ENCODE data around the gene FSTL4.
"Not testable (repeated sequence)": the region's sequence is repeated elsewhere in the genome, so short reads cannot be mapped to it uniquely, and the experiment has no call there.

Gene FSTL4

DNA sequence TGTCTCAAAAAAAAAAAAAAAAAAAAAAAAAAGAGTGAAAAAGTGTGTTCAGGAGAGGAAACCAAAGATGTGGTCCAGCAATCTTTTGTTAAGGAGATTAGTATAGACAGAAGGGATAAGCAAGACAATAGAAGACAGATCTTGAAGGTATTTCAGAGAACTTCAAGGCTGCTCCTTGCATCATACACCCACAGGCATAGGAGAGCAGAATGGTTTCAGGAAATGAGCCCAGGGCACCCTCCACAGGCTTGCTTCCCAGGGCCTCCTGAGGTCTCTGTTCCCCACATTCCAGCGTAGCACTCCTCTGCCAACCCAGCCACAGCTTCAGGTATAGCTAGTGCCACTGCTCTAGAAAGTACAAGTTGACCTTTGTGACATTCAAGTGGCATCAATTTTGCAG is 65.8 kb downstream of the FSTL4 start:
- DNase-seq = no peak

DNA sequence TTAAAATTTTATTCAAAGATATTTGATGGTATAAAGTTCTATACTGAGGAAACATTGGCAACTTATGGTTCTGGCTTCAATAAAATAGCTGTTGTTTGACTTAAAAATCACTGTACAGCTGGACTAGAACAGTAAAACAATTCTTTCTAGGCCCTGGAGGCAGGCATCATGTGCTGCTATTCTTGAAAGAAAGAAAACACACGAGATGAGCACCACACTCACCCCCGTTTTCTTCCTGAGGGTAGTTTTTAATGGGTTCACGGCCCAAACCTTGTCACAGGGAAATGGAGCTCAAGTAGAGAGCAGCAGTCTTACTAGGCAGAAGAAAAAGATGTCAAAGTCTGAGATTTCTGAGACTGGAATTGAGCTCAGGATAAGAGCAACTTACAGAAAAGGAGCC is 68.0 kb downstream of the FSTL4 start:
- DNase-seq = no peak

DNA sequence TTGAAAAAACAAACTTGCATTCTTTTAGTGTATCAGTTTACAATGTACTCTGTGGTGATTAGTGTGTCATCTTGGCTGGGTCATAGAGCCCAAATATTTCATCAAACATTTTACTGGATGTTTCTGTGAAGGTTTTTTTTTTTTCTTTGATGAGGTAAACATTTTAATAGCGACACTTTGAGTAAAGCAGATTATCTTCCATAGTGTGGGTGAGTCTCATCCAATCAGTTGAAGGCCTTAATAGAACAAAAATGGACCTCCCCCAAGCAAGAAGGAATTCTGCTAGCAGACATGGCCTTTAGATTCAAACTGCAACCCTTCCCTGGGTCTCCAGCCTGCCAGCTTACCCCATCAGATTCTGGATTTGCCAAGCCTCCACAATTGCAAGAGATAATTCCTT is 72.5 kb downstream of the FSTL4 start:
- no peak for DNase-seq

DNA sequence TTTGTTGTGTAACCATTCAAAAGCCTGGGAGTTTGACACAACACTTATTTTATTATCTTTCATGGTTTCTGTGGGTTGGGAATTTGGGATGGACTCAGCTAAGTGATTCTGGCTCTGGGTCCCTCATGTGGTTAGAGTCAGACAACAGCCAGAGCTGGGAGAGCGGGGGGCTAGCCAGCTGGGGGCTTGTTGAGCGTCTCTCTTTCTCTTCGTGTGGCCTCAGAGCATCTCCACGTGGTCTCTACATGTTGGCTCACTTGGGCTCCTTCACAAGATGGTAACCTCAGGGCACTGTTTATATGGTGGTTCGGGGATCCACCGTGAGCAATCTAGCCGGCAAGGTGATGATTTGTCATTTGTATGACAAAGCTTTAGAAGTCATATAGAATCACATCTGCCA is 73.6 kb downstream of the FSTL4 start:
- DNase-seq = no peak

DNA sequence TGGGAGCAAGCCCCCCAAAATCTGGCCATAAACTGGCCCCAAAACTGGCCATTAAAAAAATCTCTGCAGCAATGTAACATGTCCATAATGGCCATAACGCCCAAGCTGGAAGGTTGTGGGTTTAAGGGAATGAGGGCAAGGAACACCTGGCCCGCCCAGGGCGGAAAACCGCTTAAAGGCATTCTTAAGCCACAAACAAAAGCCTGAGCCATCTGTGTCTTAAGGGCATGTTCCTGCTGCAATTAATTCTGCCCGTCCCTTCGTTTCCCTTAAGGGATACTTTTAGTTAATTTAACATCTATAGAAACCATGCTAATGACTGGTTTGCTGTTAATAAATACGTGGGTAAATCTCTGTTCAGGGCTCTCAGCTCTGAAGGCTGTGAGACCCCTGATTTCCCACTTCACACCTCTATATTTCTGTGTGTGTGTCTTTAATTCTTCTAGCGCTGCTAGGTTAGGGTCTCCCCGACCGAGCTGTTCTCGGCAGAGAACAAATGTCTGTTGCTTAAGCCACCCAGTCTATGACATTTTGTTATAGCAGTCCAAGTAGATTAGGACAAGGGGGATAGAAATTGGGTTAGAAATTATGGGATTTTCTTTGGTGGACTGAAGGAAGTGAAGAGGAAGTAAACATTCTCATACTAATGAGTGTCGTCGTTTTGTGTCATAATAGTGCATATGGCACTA is 77.0 kb downstream of the FSTL4 start:
- not testable (repeated sequence) for DNase-seq

DNA sequence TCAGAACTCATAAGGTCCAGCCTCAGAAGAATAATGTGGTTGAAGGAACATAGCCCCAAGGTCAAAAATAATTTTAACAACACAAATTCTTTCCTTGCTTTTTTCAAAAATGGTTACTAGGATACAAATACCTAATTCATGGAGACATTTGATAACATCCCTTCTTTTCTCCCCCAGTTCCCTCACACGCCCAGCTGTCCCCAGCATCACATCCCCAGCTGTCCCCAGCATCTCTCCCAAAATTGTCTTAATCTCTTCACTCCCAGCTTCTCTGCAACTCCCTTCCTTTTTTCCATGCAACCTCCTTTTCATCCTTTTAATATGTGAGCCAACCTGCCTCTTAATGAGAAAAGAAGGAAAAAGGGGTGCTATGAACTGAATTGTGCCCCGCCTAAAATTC is 77.8 kb downstream of the FSTL4 start:
- DNase-seq = no peak

DNA sequence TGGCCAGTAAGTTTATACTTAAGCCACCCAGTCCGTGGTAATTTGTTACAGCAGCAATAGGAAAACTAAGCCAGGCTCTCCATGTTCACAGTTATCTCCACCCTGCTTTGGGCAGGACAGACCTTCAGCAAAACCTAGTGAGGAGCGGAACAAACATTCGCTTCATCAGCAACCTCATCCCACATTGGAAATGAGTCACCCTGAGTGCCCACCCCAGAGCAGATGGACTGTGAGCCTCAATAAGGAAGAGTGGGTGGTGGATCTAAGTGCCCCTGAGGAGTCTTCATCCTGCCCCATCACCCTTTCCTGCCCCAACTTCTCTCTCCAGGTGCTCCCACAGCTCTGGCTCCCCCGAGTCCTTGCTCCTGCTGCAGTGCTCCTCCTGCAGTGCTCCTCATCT is 78.8 kb downstream of the FSTL4 start:
- no peak for DNase-seq

DNA sequence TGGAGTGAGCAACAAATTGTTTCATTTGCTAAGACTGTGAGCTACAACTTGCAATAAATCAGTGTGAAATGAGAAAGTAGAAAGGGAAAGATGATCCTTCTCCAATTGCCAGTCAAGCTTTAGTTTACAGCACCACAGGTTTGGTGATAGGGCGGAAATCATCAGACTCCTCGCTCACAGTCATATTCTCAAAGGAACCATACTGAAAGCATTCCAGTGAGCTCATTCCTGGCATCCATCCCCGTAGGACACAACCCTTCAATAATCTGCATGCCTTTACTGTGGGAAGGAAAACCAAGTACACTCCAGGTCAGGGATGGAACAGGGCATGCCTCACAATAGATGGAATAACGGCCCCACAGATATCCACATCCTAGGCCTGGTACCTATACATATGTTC is 80.7 kb downstream of the FSTL4 start:
- DNase-seq = no peak

DNA sequence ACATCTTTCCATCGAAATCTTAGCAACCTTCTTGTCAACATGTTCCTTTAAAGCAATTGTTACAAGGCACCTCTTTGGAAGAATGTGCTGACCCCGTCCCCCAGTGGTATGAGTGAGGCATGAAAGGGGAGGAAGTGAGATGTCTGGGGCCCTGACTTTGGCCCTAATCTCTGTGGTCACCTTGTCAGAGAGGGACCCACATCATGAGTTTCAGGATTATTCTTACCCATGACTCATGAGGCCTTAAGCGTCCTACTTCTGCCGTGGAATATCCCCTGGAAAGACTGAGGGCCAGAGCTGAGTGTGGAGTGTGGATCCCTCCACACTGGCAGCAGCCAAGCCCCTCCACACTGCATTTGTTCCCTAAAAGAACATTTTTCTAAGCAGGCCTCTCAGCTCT is 81.2 kb downstream of the FSTL4 start:
- no peak for DNase-seq

DNA sequence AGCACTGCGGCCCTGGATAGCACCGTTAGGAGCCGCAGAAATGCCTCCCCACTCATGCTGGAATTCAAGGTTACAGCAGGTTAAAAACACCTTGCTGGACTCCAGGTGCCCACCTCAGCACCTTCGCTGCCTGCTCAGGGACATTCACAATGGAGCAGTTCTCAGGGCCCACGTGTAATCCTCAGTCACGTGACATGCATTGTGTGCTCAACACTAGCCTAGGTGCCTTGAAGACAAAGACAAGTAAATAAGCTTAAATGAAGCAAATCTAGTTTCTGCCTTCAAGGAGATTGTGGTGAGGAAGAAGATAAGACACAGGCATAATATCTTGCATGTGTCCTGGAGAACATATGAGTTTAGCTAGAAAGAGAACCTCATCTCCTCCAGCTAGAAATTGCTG is 82.1 kb downstream of the FSTL4 start:
- no peak for DNase-seq

DNA sequence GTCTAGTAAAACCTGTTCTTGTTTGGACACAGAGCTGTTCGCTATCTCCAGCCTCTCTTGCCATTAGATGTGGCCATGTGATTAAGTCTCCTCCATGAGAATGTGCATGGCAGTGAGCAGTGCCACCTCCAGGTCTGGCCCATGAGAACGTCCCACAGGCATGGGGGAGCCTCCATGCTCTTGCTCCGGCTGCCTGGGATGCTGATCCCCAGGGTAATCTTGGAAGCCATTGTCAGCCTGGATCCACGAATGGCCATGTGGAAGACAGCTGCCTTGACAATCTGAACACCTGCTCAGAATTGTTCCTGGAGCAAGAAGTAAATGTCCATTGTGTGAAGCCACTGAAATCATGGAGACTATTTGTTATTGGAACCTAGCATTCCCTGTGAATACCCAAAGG is 83.5 kb downstream of the FSTL4 start:
- no peak for DNase-seq

DNA sequence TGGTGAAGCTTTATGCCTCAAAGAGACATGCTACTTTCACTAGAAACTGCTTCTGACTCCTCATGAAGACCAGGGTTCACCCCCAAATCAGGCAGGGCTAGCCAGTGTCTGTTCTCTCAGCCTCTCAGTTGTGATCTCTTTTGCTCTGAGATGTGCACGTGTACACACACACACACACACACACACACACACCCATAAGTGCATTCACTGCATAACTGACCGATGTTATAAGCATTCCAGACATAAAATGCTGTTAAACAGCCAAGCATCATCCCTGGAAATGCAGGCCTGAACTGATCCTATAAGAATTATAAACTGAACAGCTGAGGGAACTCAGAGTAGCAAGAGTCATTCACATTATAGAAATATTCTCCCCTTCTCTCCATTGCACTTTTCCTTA is 85.0 kb downstream of the FSTL4 start:
- DNase-seq = no peak

DNA sequence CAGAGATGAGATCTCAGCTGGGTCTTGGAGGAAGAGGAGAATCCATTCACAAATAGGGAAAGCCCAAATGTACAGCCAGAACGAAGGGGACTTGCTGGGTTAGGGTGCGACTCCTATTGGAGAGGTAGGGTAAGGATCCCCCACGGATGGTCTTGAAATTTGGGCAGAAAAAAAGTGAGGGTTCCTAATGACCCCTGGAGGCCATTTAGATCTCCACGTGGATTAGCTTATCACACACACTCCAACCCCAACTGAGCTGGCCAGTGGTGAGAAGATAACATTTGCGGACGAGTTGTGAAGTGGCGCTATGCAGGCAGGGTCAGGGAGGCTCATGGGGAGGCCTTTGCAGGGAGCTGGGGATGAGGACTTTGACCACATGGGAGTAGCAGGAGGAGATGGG is 86.0 kb downstream of the FSTL4 start:
- DNase-seq = no peak

DNA sequence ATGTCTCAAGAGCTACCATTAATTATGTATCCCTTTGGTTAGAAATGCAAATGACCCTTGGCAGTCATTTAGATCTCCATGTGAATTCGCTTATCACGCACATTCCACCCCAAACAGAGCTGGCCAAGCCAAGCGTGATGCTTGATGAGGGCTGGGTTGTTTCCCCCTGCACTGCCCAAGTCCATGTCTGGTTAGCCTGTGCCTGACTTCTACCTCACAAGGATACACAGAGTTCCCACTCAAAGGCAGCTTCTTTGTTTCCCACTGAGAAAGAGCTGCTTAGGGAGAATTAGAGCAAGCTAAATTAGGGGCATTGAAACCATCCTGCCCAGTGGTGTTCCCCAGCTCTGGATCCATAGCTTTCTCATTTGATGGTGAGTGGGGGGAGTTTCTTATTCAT is 87.2 kb downstream of the FSTL4 start:
- DNase-seq = no peak

DNA sequence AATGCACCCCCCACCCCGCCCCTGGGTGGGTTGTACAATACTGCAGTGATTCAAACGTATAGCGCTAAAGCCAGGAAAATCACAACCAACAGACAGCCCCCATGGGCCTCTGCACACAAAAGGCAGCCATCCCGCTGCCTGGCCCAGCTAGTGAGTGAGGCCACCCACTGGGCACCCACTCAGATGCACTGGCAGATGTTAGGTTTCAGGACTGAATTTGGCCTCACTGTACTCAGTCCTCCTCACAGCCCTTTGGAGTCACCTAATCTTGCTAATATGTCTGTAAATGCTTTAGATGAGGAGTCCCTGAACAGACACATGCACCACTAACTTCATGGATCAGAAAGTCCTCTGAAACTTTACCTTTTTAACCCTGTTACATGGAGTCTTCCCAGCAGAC is 87.7 kb downstream of the FSTL4 start:
- DNase-seq = no peak

DNA sequence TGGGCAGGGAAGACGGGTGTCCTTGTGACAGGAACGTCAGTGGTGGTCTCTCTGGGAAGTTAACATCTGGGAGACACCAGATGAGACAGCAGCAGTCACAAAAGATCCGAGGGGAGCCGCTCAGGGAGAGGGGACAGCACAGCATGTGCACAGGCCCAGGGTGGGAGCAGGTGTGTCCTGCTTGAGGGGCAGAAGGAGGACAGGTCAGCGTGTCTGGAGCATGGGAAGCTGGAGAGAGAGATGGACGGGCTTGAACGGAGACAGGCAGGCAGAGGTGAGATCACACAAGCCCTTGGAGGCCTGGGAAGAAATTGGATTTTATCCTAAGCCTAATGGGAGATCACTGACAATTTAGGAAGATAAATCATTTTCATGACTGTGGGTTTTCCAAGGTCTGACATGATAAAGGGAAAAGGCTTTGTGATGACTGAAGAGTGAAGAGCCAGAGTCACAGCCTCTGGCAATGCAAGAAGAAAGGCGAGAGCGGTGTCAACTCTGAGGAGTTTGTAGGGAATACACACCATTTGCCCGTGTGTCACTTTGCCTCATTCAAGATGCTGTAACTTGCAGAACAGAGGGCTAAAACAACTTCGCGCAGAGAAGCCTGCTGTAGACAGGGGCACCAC is 88.3 kb downstream of the FSTL4 start:
- no peak for DNase-seq

DNA sequence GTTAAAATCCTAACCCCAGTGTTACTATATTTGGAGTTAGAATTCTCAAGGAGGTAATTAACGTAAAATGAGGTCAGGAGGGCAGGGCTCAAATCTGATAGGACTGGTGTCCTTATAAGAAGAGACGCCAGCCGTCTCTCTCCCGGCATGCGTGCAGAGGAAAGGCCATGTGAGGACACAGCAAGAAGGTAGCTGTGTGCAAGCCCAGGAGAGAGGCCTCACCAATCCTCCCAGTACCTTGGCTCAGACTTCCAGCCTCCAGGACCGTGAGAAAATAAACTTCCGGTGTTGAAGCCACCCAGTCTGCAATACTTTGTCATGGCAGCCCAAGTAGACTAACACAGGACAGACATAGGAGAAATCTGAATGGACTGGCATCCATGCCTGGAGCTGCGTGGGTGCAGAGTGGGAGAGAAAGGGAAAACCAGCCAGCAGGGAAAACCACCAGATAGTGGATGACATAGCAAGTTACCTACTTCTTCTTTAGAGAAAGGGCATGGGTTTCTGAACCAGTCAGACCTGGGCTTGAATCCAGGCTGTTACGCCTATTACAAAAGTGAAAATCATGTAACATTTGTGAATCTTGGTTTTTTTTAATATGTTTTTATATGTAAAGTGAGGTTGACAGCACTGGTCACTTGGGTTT is 89.2 kb downstream of the FSTL4 start:
- no peak for DNase-seq

DNA sequence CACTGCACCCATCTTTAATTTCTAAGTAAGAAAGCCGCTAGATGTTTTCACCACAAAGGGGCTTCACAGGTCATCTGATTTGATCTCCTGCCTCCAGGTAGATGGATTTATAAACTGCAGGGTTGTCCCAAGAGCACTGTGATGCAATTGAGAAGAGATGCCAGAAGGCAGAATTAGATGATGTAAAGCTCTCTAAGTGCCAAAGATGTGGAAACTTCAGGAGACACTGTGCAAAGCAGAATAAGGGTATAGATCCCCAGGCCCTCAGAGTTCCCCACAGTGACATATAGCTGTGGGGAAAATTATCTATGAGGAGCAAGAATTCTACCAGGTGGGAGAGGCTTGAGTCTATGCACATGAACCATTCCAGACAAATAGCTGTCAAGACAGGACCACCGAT is 90.5 kb downstream of the FSTL4 start:
- DNase-seq = no peak

DNA sequence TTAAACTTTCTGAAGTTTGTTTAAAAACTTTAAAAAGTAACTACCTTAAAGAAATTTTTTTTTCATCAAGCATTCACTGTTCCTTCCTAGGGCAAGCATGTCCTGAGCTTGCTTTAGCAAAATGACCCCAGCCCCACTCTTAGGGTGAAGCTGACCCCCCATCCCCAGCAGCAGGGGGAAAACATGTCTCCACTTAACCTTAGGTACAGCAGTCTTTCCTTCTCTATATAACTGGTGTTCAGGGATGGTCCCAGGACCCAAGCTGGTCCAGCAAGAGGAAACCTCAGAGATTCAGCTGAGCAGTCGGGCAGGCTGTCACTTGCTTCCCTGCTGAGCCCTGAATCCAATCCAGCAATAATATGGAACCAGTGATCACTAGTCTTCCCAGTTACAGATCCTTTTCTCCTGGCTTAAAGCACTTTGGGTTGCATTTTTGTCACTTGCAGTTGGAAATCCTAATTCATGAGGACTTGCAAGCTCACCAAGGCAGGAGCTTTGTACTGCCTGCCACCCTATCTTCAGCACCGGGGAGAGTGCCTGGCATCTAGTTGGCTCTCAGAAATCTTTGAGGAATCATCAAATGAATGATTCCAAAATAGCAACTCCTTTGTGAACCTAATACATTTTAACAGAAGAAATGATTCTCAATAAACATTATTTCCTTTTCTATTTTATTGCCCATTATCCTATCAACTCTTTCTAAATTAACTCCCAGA is 91.2 kb downstream of the FSTL4 start:
- DNase-seq = no peak

DNA sequence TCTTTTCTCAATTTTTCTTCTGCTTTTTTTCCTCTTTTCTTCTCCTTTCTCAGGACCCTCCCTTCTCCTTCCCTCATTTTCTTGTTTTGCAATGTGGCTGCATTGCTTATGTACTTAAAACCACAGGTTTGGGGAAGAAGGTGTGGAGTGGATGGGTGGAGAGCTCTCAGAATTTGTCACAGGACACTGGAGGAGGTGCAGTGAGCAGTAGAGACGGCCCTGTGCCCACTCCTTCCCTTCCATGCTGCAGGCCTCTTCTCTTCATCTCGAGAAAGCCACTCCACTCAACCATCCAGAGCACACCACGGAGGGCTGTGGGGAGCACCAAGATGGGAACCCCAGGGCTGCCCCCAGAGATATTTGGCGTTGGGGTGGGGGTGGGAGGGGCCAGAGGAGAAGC is 92.3 kb downstream of the FSTL4 start:
- no peak for DNase-seq

DNA sequence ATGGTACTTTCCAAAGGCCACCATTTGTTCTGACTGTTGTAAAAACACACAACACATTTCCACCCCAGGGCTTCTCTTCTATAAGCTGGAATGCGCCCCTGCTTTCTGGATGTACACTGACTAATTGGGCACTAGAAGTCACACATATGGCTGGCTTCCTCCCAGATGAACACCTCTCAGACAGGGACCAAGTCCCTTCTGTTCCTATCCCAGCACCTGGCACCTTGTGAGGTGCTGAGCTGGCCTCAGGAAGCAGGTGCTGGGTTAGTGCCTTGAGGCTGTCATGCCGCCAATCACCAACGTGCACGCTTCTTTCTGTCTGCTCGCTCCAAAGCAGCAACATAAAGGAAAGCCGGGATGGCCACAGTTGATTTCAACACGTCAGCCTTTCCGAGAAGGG is 93.2 kb downstream of the FSTL4 start:
- DNase-seq = no peak

DNA sequence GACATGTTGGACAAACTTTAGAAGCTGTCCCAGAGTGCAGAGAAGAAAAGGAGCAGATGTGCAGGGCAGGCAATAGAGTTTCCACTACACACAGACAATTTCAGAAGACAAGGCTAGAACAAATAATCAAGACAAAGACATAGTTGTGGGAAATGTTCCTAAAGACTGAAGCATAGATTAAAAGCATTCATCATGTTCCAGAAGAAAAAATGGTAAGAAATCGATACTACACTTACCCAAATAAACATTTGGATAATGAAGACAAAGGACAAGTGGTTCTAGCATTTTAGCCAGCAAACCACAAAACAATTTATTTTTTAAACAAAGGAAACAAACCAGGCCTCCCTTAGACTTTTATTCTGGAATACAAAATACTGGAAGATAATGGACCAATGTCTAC is 97.9 kb downstream of the FSTL4 start:
- no peak for DNase-seq

DNA sequence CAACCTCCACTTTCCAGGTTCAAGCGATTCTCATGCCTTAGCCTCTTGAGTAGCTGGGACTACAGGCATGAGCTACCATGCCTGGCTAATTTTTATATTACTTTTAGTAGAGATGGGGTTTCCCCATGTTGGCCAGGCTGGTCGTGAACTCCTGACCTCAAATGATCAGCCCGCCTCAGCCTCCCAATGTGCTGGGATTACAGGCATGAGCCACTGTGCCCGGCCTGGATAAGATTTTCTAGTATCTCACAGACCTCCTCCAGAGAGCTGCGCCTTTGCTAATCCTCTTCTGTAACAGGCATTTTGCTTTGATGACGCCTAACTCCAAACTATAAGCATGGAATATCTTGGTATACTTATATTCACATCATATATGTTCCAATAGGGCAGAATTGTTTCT is 99.4 kb downstream of the FSTL4 start:
- no peak for DNase-seq

DNA sequence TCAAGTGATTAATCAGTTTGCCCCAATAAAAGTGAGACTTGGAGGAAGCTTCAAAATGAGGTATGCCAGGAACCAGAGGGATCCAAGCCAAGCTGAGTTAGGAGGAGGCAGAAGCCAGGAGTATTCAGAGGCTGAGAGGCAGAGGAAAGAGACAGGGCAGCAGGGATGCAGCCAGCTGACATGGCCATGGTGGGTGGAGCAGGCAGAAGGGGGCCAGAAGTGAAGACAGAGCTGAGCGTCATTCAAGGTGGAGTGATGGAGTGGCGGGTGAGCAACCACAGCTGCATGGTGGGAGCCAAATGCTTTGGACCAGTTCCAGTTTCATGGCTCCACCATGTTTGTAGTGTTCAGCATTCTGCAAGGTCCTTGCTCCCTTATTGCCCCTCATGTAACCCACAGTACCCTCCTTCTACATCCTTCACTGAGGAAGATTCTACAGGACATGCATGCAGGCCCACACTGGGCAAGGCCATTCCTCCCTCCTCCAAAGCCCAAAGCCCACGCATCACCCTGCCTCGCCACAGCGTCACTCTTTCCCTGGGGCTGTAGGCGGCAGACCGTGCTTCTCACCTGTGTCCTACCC is 100.6 kb downstream of the FSTL4 start:
- DNase-seq = no peak
